H9 (cell line): ENCODE data around the gene PTPRK. TPM values are rescaled to one million over a fixed set of nuclear protein-coding genes. Genes with fewer than 3 reads are reported as not detected.
A peak's percentile ranks its signal among the peaks of the same experiment; 100 is the strongest.

Source experiments
- DNase-seq: peaks from one replicate; pipeline ENCODE4 v3.0.0-alpha.2; 2017
- H2AFZ ChIP-seq: one replicate; pipeline ENCODE4 v1.6.1; 2013; ENCODE audit warnings: mild to moderate bottlenecking, low read length, control low read depth, moderate library complexity
- H2AK5ac ChIP-seq: 2 replicates; pipeline ENCODE4 v1.6.1; 2013; ENCODE audit warnings: low read length, control low read depth, mixed read lengths; ENCODE audit not compliant: insufficient read length
- H2BK120ac ChIP-seq: one replicate; pipeline ENCODE4 v1.6.1; 2013; ENCODE audit warnings: low read depth, mild to moderate bottlenecking, low read length, control low read depth, inconsistent platforms; ENCODE audit not compliant: poor library complexity, severe bottlenecking
- H2BK12ac ChIP-seq: 2 replicates; pipeline ENCODE4 v1.6.1; 2013; ENCODE audit warnings: low read length, control low read depth, mixed read lengths, low read depth; ENCODE audit not compliant: insufficient read length
- H2BK15ac ChIP-seq: 2 replicates; pipeline ENCODE4 v1.6.1; 2013; ENCODE audit warnings: low read depth, low read length, control low read depth
- H2BK20ac ChIP-seq: one replicate; pipeline ENCODE4 v1.6.1; 2013; ENCODE audit warnings: low read depth, mild to moderate bottlenecking, low read length, control low read depth, inconsistent platforms; ENCODE audit not compliant: poor library complexity, severe bottlenecking
- H2BK5ac ChIP-seq: 2 replicates; pipeline ENCODE4 v1.6.1; 2013; ENCODE audit warnings: low read length, control low read depth, mixed read lengths; ENCODE audit not compliant: insufficient read length
- H3K14ac ChIP-seq: 2 replicates; pipeline ENCODE4 v1.6.1; 2013; ENCODE audit warnings: low read length, control low read depth; ENCODE audit not compliant: insufficient read depth
- H3K18ac ChIP-seq: 2 replicates; pipeline ENCODE4 v1.6.1; 2013; ENCODE audit warnings: low read depth, mild to moderate bottlenecking, mixed read lengths, low read length, control low read depth; ENCODE audit not compliant: insufficient read length
- H3K23ac ChIP-seq: 2 replicates; pipeline ENCODE4 v1.6.1; 2013; ENCODE audit warnings: low read length, control low read depth, mixed read lengths, low read depth; ENCODE audit not compliant: insufficient read length
- H3K23me2 ChIP-seq: 2 replicates; pipeline ENCODE4 v1.6.1; 2013; ENCODE audit warnings: low read depth, mild to moderate bottlenecking, mixed read lengths, low read length, control low read depth; ENCODE audit not compliant: insufficient read length, poor library complexity, severe bottlenecking
- H3K27ac ChIP-seq: 2 replicates; pipeline ENCODE4 v1.5.1; 2013; ENCODE audit warnings: low read length, control low read depth, mixed read lengths, low read depth; ENCODE audit not compliant: insufficient read length
- H3K27me3 ChIP-seq: 2 replicates; pipeline ENCODE4 v1.6.1; 2013; ENCODE audit warnings: low read length, control low read depth, inconsistent platforms; ENCODE audit not compliant: insufficient read depth
- H3K4ac ChIP-seq: 2 replicates; pipeline ENCODE4 v1.6.1; 2013; ENCODE audit warnings: low read depth, mild to moderate bottlenecking, control low read depth, inconsistent platforms, low read length, moderate library complexity
- H3K4me1 ChIP-seq: 2 replicates; pipeline ENCODE4 v1.6.1; 2013; ENCODE audit warnings: low read length, control low read depth, inconsistent platforms; ENCODE audit not compliant: insufficient read depth
- H3K4me2 ChIP-seq: 2 replicates; pipeline ENCODE4 v1.6.1; 2013; ENCODE audit warnings: low read length, control low read depth, mixed read lengths; ENCODE audit not compliant: insufficient read length, insufficient read depth
- H3K56ac ChIP-seq: 2 replicates; pipeline ENCODE4 v1.6.1; 2013; ENCODE audit warnings: low read depth, mild to moderate bottlenecking, mixed read lengths, low read length, control low read depth; ENCODE audit not compliant: insufficient read length
- H3K79me1 ChIP-seq: 2 replicates; pipeline ENCODE4 v1.6.1; 2013; ENCODE audit warnings: low read depth, mild to moderate bottlenecking, moderate library complexity, low read length, control low read depth, inconsistent platforms; ENCODE audit not compliant: insufficient read depth, poor library complexity, severe bottlenecking
- H3K79me2 ChIP-seq: 2 replicates; pipeline ENCODE4 v1.6.1; 2013; ENCODE audit warnings: low read length, control low read depth, inconsistent platforms; ENCODE audit not compliant: insufficient read depth
- H3K9ac ChIP-seq: 2 replicates; pipeline ENCODE4 v1.6.1; 2013; ENCODE audit warnings: low read length, control low read depth, mixed read lengths; ENCODE audit not compliant: insufficient read length; ENCODE audit errors: extremely low read depth
- H3K9me3 ChIP-seq: one replicate; pipeline ENCODE4 v1.6.1; 2013; ENCODE audit warnings: low read depth, low read length, inconsistent platforms; ENCODE audit not compliant: control insufficient read depth
- H3T11ph ChIP-seq: one replicate; pipeline ENCODE4 v1.6.1; 2013; ENCODE audit warnings: mild to moderate bottlenecking, low read length, control low read depth, inconsistent platforms
- H4K20me1 ChIP-seq: one replicate; pipeline ENCODE4 v1.6.1; 2013; ENCODE audit not compliant: control insufficient read depth, insufficient read length, insufficient read depth
- H4K5ac ChIP-seq: 2 replicates; pipeline ENCODE4 v1.6.1; 2013; ENCODE audit warnings: low read depth, mild to moderate bottlenecking, mixed read lengths, low read length, control low read depth; ENCODE audit not compliant: insufficient read length
- H4K8ac ChIP-seq: replicated peaks from 2 replicates; pipeline ENCODE4 v1.6.1; 2013; ENCODE audit warnings: low read length, control low read depth, mixed read lengths, low read depth; ENCODE audit not compliant: insufficient read length
- H4K91ac ChIP-seq: 2 replicates; pipeline ENCODE4 v1.6.1; 2013; ENCODE audit warnings: low read depth, mild to moderate bottlenecking, moderate library complexity, mixed read lengths, low read length, control low read depth; ENCODE audit not compliant: insufficient read length
- H3K27ac Mint-ChIP-seq, 3 experiments: 2 replicates in 2 of 3; 3 replicates in 1 of 3; pipeline ENCODE4 v1.8.0; 2020 to 2021; ENCODE audit warnings: mixed read lengths in 3 of 3, mild to moderate bottlenecking in 1 of 3, moderate library complexity in 1 of 3
- H3K27me3 Mint-ChIP-seq: 2 replicates; pipeline ENCODE4 v1.8.0; 2021; ENCODE audit warnings: low read depth, mild to moderate bottlenecking, moderate library complexity, mixed read lengths
- H3K36me3 Mint-ChIP-seq, 3 experiments: 2 replicates in 2 of 3; 3 replicates in 1 of 3; pipeline ENCODE4 v1.8.0; 2020 to 2021; ENCODE audit warnings: low read depth in 3 of 3, mixed read lengths in 3 of 3; ENCODE audit not compliant: insufficient read depth in 1 of 3
- H3K4me1 Mint-ChIP-seq, 2 experiments: 2 replicates each; pipeline ENCODE4 v1.8.0; 2020; ENCODE audit warnings: mixed read lengths in 2 of 2
- H3K4me3 Mint-ChIP-seq, 2 experiments: 2 replicates in 1 of 2; 3 replicates in 1 of 2; pipeline ENCODE4 v1.8.0; 2020 to 2021; ENCODE audit warnings: mild to moderate bottlenecking in 2 of 2, mixed read lengths in 2 of 2, moderate library complexity in 1 of 2
- H3K9me3 Mint-ChIP-seq, 2 experiments: 2 replicates in 1 of 2; 3 replicates in 1 of 2; pipeline ENCODE4 v1.8.0; 2020; ENCODE audit warnings: mild to moderate bottlenecking in 2 of 2, mixed read lengths in 2 of 2, moderate library complexity in 1 of 2
- WGBS: extraction: QIAGEN DNeasy Blood & Tissue Kit; methylation state at CpG from one replicate; pipeline ENCODE4 v1.1.7; 2013; ENCODE audit warnings: missing lambda C conversion rate, low lambda C conversion rate, mixed read lengths; ENCODE audit not compliant: insufficient read length; ENCODE audit errors: extremely low coverage; 5-methylcytosine and 5-hydroxymethylcytosine counted together
- total RNA-seq: library from RNA; stranded (reverse); gene quantifications from 2 replicates; pipeline ENCODE4 v1.2.1, GENCODE V29; 2021
- TF ChIP-seq, protein P1 (sequence below): fragments of 200-600 bp; sonication (generic); conservative IDR thresholded peaks from 3 replicates; pipeline ENCODE4 v1.8.0; 2021; ENCODE audit warnings: antibody characterized with exemption, mild to moderate bottlenecking

The PTPRK gene
- total RNA-seq, 1 experiment from 2014 or later = 47.9 TPM

DNA sequence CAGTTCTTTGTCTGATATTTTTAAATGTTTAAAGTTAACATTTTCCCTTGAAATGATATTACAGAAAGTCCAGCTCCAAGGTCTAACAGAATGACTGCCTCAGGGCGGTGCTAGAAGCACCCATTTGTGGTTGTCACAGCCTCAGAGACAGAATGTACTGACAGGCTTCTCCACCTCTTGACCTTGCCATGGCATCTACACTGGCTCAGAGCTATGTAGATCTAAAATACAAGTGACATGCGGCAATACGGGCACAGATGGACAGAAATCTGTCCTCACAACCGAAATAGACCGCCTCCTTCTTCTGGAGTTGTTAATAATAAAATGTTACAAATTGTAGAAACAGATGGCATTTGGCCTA lies 452.3 kb downstream of the PTPRK start:
- no peaks in the 10 kb centered on the region for H4K20me1 ChIP-seq
- no peak overlapping the region for H3K4ac ChIP-seq
- H2BK12ac ChIP-seq = no peak overlapping the region
- no peak overlapping the region for H3K18ac ChIP-seq
- TF ChIP-seq, protein P1, sequence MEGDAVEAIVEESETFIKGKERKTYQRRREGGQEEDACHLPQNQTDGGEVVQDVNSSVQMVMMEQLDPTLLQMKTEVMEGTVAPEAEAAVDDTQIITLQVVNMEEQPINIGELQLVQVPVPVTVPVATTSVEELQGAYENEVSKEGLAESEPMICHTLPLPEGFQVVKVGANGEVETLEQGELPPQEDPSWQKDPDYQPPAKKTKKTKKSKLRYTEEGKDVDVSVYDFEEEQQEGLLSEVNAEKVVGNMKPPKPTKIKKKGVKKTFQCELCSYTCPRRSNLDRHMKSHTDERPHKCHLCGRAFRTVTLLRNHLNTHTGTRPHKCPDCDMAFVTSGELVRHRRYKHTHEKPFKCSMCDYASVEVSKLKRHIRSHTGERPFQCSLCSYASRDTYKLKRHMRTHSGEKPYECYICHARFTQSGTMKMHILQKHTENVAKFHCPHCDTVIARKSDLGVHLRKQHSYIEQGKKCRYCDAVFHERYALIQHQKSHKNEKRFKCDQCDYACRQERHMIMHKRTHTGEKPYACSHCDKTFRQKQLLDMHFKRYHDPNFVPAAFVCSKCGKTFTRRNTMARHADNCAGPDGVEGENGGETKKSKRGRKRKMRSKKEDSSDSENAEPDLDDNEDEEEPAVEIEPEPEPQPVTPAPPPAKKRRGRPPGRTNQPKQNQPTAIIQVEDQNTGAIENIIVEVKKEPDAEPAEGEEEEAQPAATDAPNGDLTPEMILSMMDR = no peak
- no peak overlapping the region; a peak in 1 of 5 replicates for H3K4me3 Mint-ChIP-seq
- H2AFZ ChIP-seq = no peak overlapping the region
- no peak overlapping the region for H3K27ac ChIP-seq
- H3K56ac ChIP-seq = no peak overlapping the region
- no peak overlapping the region for H4K91ac ChIP-seq
- peak; percentile 24 for DNase-seq
- no CpG with 5 or more reads among the region's 5 CpGs for WGBS
- no peaks in the 10 kb centered on the region for H3K79me2 ChIP-seq
- H3K14ac ChIP-seq = no peak overlapping the region
- no peak overlapping the region for H3T11ph ChIP-seq
- no peaks in the 10 kb centered on the region; the same call in 1 of the 2 replicates for H3K4me1 ChIP-seq
- no peaks in the 10 kb centered on the region for H3K79me1 ChIP-seq
- peaks cover 23 to 32% of the 10 kb centered on the region in 2 experiments for H3K4me1 Mint-ChIP-seq
- H3K9ac ChIP-seq = no peak overlapping the region
- no peak overlapping the region for H2BK20ac ChIP-seq
- H2BK5ac ChIP-seq = no peak overlapping the region
- H4K5ac ChIP-seq = no peak overlapping the region
- H4K8ac ChIP-seq = no peak overlapping the region
- no peak overlapping the region for H2BK15ac ChIP-seq
- no peak overlapping the region for H3K4me2 ChIP-seq
- no peaks in the 10 kb centered on the region for H3K27me3 ChIP-seq
- H3K9me3 Mint-ChIP-seq = no peaks in the 10 kb centered on the region
- peaks cover 0 to 9% (median 2%) of the 10 kb centered on the region in 3 experiments; a peak in 2 of 7 replicates for H3K36me3 Mint-ChIP-seq
- H3K27ac Mint-ChIP-seq = peak overlapping the region in 1 of 3 experiments; percentile 40; a peak in 1 of 7 replicates
- no peaks in the 10 kb centered on the region for H3K9me3 ChIP-seq
- H2AK5ac ChIP-seq = no peak overlapping the region
- H2BK120ac ChIP-seq = no peak overlapping the region
- H3K27me3 Mint-ChIP-seq = no peaks in the 10 kb centered on the region
- H3K23me2 ChIP-seq = no peaks in the 10 kb centered on the region
- no peak overlapping the region for H3K23ac ChIP-seq
